GM21360 (cell line): Measurements from ENCODE around the gene IL17RE.
"Not testable (repeated sequence)": the region's sequence is repeated elsewhere in the genome, so short reads cannot be mapped to it uniquely, and the experiment has no call there.

ENCODE experiments used
- ATAC-seq: cut with Tn5 transposase; IDR thresholded peaks from one replicate; pipeline ENCODE4 v1.9.1; 2021; ENCODE audit warnings: mild to moderate bottlenecking, moderate library complexity; ENCODE audit not compliant: unreplicated experiment

IL17RE gene

DNA sequence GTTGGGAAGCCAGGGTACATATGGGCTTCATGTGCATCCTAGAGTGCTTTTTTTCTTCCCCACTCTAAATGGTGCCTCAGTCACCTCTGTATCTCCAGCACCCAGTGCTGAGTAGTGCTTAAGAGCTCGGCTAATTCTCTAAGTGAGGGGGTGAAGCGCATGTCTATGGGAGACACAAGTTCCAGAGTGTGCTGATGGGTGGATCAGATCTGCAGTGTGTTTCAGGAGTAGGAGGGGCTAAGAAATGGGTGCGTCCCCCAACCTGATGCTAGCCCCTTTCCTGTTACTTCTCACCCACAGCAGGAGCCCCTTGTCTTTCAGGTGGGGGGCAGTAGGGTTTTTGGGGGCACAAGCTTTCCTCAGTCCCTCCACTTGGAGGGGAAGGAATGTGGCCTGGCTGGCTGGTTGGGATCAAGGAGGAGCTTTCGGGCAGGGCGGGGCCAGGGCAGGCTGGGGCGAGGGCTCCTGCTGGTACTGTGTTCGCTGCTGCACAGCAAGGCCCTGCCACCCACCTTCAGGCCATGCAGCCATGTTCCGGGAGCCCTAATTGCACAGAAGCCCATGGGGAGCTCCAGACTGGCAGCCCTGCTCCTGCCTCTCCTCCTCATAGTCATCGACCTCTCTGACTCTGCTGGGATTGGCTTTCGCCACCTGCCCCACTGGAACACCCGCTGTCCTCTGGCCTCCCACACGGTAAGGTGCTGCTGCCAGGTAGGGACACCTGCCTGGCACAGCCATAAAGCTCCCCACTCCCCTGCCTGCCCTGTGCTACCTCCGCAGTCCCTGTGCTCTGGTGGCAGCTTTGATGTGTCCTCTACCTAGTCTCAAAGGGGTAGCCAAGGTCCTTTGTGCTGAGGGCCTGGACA is at the start of gene IL17RE:
Gene IL17RE, plus strand, starts transcription at position 477 of the 866 bp plus-strand sequence. Its CDS starts 85 bp downstream, at position 562.
- ATAC-seq: no peak

- not testable (repeated sequence) for ATAC-seq
These were observed 48.2 kb upstream of the IL17RE start for GRCh38 chr3:9854291-9854940.

- no peak for ATAC-seq
These were observed 47.1 kb upstream of the IL17RE start for GRCh38 chr3:9855594-9855993.

GRCh38 chr3:9859530-9860025 is 43.1 kb upstream of the IL17RE start:
- no peak for ATAC-seq

GRCh38 chr3:9861201-9861600 is 41.4 kb upstream of the IL17RE start:
- ATAC-seq: no peak

- ATAC-seq: no peak
These were observed 41.0 kb upstream of the IL17RE start for GRCh38 chr3:9861626-9862130.

GRCh38 chr3:9862391-9863057 is 40.1 kb upstream of the IL17RE start:
- no peak for ATAC-seq

DNA sequence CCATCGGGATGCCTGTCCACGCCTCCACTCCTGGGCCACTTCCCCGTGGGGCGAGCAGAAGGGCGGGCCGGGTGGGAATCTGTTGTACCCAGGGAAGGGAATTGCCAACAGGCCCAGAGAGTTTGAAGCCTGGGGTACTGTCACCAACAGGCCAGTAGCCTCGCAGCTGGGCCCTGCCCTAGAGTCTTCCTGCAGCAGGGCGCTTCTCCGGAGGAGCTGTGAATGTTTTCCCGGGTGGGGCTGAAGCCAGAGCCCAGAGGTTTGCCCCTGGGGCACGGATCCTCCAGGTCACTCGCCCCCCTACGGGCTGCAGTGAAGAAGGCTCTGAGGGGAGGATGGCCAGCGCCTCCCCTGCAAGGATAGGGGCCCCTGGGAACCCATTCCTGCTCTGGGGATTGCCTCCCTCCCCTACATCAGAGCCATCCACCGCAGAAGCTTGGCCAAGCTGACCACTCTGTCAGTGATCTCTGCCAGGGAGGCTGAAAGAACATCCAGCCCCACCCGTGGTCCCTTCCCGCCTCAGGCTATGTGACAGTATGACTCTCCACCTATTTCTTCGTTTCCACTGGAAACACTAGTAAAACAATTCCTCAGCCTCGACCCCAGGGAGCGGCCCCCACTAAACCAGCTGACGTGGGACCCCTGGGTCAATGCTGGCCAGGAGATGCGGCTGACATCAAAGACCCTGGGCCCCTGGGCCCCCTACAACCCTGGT is 39.4 kb upstream of the IL17RE start:
- ATAC-seq: no peak

GRCh38 chr3:9864200-9864927 is 38.3 kb upstream of the IL17RE start:
- ATAC-seq: no peak

- not testable (repeated sequence) for ATAC-seq
These were observed 37.5 kb upstream of the IL17RE start for GRCh38 chr3:9865125-9865637.

DNA sequence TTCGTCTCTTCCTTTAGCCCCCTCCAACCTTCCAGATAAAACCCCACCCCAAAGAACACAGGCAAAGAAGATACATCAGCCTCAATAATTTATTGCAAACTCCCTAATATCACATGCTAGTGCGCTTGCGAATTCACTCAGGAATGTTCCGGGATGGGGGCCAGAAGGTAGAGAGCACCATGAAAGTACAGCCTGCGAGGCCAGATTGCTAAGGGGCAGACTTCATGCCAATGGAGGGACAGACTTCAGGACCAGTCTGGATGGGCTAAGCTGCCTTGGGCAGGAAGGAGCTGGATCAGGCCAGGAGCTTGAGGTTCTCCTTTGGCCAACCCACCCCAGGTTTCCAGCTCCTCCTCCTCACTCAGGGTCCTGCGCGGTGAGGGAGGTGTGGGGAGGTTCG is 36.0 kb upstream of the IL17RE start:
- no peak for ATAC-seq

GRCh38 chr3:9867106-9867505 is 35.5 kb upstream of the IL17RE start:
- no peak for ATAC-seq

DNA sequence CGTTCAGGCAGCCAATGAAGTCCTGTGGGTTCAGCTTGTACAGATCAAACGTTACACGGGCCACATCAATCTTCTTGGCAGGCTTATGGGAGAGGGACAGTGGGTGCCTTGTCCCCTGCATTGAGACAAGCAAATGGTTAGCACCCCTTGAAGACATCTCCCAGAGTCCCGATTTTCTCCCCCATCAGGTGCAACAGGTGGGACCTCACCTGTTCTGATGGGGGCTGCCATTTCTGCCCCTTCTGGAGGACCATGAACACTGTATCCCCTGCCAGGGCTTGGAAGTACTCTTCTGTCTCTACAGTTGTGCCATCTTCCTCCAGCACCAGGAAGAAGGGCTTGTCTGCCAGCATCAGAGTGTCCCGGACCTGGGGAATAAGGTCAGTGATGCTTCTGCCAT is 32.7 kb upstream of the IL17RE start:
- no peak for ATAC-seq

DNA sequence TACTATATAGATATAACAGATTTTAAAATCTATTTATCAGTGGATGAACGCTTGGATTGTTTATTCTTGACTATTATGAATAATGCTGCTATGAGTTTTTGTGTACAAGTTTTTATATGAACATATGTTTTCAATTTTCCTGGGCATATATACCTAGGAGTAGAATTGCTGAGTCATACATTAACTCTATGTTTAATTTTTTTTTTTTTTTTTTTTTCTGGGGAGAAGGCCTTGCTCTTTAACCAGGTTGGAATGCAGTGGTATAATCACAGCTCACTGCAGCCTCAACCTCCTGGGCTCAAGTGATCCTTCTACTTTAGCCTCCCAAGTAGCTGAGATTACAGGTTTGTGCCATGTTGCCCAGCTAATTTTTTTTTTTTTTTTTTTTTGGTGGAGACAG is 31.7 kb upstream of the IL17RE start:
- no peak for ATAC-seq

- ATAC-seq: not testable (repeated sequence)
These were observed 30.6 kb upstream of the IL17RE start for GRCh38 chr3:9872067-9872466.

DNA sequence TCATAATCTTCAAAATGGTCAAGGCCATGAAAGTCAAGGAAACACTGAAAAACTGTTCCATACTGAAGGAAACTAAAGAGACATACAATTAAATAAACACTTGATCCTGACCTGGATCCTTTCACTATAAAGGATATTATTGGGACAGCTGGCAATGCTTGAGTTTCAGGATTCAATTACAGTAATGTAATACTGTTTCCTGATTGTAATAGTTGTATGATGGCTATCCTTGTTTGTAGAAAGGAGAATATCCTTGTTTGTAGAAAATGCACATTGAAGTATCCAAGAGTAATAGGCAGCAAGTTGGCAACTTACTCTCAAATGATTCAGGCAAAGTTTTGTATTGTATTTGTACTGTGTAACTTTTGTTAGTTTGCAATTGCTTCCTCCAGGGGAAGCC is 27.2 kb upstream of the IL17RE start:
- ATAC-seq: no peak

DNA sequence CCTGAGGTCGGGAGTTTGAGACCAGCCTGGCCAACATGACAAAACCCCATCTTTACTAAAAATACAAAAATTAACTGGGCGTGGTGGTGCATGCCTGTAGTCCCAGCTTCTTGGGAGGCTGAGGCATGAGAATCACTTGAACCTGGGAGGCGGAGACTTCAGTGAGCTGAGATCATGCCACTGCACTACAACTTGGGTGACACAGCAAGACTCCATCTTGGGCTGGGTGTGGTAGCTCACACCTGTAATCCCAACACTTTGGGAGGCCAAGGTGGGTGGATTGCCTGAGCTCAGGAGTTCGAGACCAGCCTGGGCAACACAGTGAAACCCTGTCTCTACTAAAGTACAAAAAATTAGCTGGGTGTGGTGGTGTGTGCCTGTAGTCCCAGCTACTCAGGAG is 26.4 kb upstream of the IL17RE start:
- ATAC-seq: not testable (repeated sequence)

- ATAC-seq: no peak
These were observed 25.7 kb upstream of the IL17RE start for GRCh38 chr3:9876991-9877390.

DNA sequence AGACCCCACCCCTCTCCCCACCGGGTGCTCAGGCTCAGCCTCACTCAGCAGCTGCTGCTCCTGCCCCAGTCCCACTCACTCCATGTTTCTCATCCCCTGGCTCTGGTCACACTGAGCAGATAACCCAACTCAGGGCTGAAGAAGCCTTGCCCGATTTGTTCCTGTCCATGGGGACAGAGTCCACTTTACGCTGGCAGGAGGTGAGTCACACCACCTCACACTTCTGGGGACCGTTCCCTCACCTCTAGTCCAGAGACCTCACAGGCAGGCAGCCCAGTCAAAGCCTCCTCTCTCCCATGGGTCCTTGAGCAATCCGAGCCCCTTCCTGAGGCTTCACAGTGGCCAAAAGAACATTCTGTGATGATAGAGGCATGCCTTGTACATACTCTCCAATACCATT is 23.9 kb upstream of the IL17RE start:
- no peak for ATAC-seq
